Measurements from ENCODE around the gene RBMS3.

DNA sequence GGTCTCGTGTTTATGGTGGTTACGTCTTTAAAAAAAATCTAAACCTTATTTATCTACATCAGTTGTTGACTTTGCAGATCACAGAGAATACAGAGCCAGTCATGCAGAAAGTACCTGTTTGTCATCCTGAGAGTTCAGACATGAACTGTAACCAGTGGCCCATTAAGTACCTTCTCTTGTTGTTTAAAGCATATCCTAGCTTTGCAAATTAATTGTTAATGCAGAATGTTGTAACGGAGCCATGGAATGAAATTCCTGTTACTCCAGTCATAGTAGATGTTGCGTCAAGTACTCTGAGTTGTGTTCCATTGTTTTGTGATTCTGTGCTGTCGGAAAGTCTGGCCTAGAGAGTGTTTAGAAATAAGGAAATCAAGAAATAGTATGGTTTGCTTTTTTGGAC, 205.2 kb downstream of the RBMS3 start:
- TF ChIP-seq, protein P1, sequence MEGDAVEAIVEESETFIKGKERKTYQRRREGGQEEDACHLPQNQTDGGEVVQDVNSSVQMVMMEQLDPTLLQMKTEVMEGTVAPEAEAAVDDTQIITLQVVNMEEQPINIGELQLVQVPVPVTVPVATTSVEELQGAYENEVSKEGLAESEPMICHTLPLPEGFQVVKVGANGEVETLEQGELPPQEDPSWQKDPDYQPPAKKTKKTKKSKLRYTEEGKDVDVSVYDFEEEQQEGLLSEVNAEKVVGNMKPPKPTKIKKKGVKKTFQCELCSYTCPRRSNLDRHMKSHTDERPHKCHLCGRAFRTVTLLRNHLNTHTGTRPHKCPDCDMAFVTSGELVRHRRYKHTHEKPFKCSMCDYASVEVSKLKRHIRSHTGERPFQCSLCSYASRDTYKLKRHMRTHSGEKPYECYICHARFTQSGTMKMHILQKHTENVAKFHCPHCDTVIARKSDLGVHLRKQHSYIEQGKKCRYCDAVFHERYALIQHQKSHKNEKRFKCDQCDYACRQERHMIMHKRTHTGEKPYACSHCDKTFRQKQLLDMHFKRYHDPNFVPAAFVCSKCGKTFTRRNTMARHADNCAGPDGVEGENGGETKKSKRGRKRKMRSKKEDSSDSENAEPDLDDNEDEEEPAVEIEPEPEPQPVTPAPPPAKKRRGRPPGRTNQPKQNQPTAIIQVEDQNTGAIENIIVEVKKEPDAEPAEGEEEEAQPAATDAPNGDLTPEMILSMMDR (IDR thresholded peaks at IDR 0.05), result no peak
- TF ChIP-seq, protein P2, sequence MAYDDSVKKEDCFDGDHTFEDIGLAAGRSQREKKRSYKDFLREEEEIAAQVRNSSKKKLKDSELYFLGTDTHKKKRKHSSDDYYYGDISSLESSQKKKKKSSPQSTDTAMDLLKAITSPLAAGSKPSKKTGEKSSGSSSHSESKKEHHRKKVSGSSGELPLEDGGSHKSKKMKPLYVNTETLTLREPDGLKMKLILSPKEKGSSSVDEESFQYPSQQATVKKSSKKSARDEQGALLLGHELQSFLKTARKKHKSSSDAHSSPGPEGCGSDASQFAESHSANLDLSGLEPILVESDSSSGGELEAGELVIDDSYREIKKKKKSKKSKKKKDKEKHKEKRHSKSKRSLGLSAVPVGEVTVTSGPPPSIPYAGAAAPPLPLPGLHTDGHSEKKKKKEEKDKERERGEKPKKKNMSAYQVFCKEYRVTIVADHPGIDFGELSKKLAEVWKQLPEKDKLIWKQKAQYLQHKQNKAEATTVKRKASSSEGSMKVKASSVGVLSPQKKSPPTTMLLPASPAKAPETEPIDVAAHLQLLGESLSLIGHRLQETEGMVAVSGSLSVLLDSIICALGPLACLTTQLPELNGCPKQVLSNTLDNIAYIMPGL (CRISPR knock-in tag; IDR thresholded peaks at IDR 0.05), result no peak
- TF ChIP-seq, protein P3, sequence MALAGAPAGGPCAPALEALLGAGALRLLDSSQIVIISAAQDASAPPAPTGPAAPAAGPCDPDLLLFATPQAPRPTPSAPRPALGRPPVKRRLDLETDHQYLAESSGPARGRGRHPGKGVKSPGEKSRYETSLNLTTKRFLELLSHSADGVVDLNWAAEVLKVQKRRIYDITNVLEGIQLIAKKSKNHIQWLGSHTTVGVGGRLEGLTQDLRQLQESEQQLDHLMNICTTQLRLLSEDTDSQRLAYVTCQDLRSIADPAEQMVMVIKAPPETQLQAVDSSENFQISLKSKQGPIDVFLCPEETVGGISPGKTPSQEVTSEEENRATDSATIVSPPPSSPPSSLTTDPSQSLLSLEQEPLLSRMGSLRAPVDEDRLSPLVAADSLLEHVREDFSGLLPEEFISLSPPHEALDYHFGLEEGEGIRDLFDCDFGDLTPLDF (CRISPR knock-in tag; IDR thresholded peaks at IDR 0.05), result no peak
- TF ChIP-seq, protein P4, sequence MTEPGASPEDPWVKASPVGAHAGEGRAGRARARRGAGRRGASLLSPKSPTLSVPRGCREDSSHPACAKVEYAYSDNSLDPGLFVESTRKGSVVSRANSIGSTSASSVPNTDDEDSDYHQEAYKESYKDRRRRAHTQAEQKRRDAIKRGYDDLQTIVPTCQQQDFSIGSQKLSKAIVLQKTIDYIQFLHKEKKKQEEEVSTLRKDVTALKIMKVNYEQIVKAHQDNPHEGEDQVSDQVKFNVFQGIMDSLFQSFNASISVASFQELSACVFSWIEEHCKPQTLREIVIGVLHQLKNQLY (CRISPR knock-in tag; IDR thresholded peaks at IDR 0.05), result no peak
- TF ChIP-seq TEAD1 (CRISPR knock-in tag; IDR thresholded peaks at IDR 0.05) (no peak), FOXJ3 (CRISPR knock-in tag; IDR thresholded peaks at IDR 0.05; ENCODE audit: borderline replicate concordance) (no peak), ESRRA (CRISPR knock-in tag; IDR thresholded peaks at IDR 0.05; ENCODE audit: borderline replicate concordance) (no peak), NR3C1 (CRISPR knock-in tag; conservative IDR thresholded peaks at IDR 0.05; ENCODE audit: low read depth) (no peak), NFYB (CRISPR knock-in tag; conservative IDR thresholded peaks at IDR 0.05; ENCODE audit: low read depth) (no peak)

All from WTC11 (cell line).